Measurements from ENCODE around the gene HIP1.

DNA sequence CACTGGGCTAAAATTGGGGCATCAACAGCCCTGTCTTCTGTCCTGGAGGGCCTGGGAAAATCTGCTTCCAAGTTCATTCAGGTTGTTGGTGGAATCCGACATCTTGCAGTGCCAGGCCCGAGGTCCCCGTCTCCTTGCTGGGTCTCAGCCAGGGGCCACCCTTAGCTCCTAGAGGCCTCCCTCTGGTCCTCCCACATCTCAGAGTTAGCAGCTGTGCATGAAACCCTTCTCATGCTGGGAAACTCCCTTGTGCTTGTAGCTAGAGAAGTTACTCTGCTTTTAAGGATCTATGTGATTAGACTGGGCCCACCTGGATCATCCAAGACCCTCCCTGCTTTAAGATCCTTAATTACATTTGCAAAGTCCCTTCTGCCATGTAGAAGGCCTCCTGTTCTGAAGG is 15.3 kb downstream of the HIP1 start:
- TF ChIP-seq, protein P1, sequence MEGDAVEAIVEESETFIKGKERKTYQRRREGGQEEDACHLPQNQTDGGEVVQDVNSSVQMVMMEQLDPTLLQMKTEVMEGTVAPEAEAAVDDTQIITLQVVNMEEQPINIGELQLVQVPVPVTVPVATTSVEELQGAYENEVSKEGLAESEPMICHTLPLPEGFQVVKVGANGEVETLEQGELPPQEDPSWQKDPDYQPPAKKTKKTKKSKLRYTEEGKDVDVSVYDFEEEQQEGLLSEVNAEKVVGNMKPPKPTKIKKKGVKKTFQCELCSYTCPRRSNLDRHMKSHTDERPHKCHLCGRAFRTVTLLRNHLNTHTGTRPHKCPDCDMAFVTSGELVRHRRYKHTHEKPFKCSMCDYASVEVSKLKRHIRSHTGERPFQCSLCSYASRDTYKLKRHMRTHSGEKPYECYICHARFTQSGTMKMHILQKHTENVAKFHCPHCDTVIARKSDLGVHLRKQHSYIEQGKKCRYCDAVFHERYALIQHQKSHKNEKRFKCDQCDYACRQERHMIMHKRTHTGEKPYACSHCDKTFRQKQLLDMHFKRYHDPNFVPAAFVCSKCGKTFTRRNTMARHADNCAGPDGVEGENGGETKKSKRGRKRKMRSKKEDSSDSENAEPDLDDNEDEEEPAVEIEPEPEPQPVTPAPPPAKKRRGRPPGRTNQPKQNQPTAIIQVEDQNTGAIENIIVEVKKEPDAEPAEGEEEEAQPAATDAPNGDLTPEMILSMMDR (IDR thresholded peaks at IDR 0.05; ENCODE audit: insufficient read depth, low read length, poor library complexity, severe bottlenecking), result no peak
- TF ChIP-seq EZH2phosphoT487 (conservative IDR thresholded peaks at IDR 0.05; ENCODE audit: low read length), result no peak

Data from SU-DHL-6 (cell line).